ENCODE results near the gene ZSCAN32. TPM values are rescaled to one million over a fixed set of nuclear protein-coding genes. Genes with fewer than 3 reads are reported as not detected.
A peak's percentile ranks its signal among the peaks of the same experiment; 100 is the strongest.

Gene ZSCAN32
- total RNA-seq, 1 donor from 2014 or later = 14.3 TPM

- no peak for TF ChIP-seq CTCF (IDR thresholded peaks at IDR 0.05)
- no peak for DNase-seq (ENCODE audit: extremely low spot score, unreplicated experiment)
- Mint-ChIP-seq H3K27me3 (ENCODE audit: unreplicated experiment) (no peaks in the 10 kb centered on the region), H3K9me3 (ENCODE audit: unreplicated experiment) (peaks cover 1% of the 10 kb centered on the region), H3K27ac (ENCODE audit: unreplicated experiment) (no peak overlapping the region), H3K4me3 (ENCODE audit: unreplicated experiment) (no peak overlapping the region), H3K4me1 (ENCODE audit: unreplicated experiment) (no peaks in the 10 kb centered on the region), H3K36me3 (ENCODE audit: unreplicated experiment) (peaks cover 14% of the 10 kb centered on the region)
Measured at GRCh38 chr16:3434373-3434772, 33.6 kb upstream of the ZSCAN32 start.

GRCh38 chr16:3431779-3432219 is 31.0 kb upstream of the ZSCAN32 start:
- Mint-ChIP-seq H3K9me3 (ENCODE audit: unreplicated experiment) (no peaks in the 10 kb centered on the region), H3K4me1 (ENCODE audit: unreplicated experiment) (no peaks in the 10 kb centered on the region), H3K27me3 (ENCODE audit: unreplicated experiment) (no peaks in the 10 kb centered on the region), H3K36me3 (ENCODE audit: unreplicated experiment) (peaks cover 9% of the 10 kb centered on the region), H3K27ac (ENCODE audit: unreplicated experiment) (no peak overlapping the region), H3K4me3 (ENCODE audit: unreplicated experiment) (no peak overlapping the region)
- no peak for DNase-seq (ENCODE audit: extremely low spot score, unreplicated experiment)
- TF ChIP-seq CTCF (IDR thresholded peaks at IDR 0.05) = no peak

- DNase-seq (ENCODE audit: extremely low spot score, unreplicated experiment) = no peak
- Mint-ChIP-seq H3K27me3 (ENCODE audit: unreplicated experiment) (no peaks in the 10 kb centered on the region), H3K27ac (ENCODE audit: unreplicated experiment) (no peak overlapping the region), H3K4me1 (ENCODE audit: unreplicated experiment) (no peaks in the 10 kb centered on the region), H3K4me3 (ENCODE audit: unreplicated experiment) (no peak overlapping the region), H3K36me3 (ENCODE audit: unreplicated experiment) (peaks cover 28% of the 10 kb centered on the region), H3K9me3 (ENCODE audit: unreplicated experiment) (peaks cover 21% of the 10 kb centered on the region)
- no peak for TF ChIP-seq CTCF (IDR thresholded peaks at IDR 0.05)
Measured at GRCh38 chr16:3413730-3414379, 13.1 kb upstream of the ZSCAN32 start.

GRCh38 chr16:3408561-3409197 is 7.9 kb upstream of the ZSCAN32 start:
- Mint-ChIP-seq H3K27me3 (ENCODE audit: unreplicated experiment) (no peaks in the 10 kb centered on the region), H3K27ac (ENCODE audit: unreplicated experiment) (no peak overlapping the region), H3K4me3 (ENCODE audit: unreplicated experiment) (no peak overlapping the region), H3K4me1 (ENCODE audit: unreplicated experiment) (no peaks in the 10 kb centered on the region), H3K9me3 (ENCODE audit: unreplicated experiment) (peaks cover 29% of the 10 kb centered on the region), H3K36me3 (ENCODE audit: unreplicated experiment) (peaks cover 72% of the 10 kb centered on the region)
- DNase-seq (ENCODE audit: extremely low spot score, unreplicated experiment) = no peak
- TF ChIP-seq CTCF (IDR thresholded peaks at IDR 0.05) = no peak

GRCh38 chr16:3401719-3402397 is 1.1 kb upstream of the ZSCAN32 start:
- peak overlapping the region; percentile 88 for H3K4me3 Mint-ChIP-seq (ENCODE audit: unreplicated experiment)
- H3K9me3 Mint-ChIP-seq (ENCODE audit: unreplicated experiment) = peaks cover 25% of the 10 kb centered on the region
- H3K36me3 Mint-ChIP-seq (ENCODE audit: unreplicated experiment) = peaks cover 56% of the 10 kb centered on the region
- no peak for DNase-seq (ENCODE audit: extremely low spot score, unreplicated experiment)
- peaks cover 14% of the 10 kb centered on the region for H3K4me1 Mint-ChIP-seq (ENCODE audit: unreplicated experiment)
- H3K27ac Mint-ChIP-seq (ENCODE audit: unreplicated experiment) = peak overlapping the region; percentile 84
- H3K27me3 Mint-ChIP-seq (ENCODE audit: unreplicated experiment) = no peaks in the 10 kb centered on the region
- no peak for TF ChIP-seq CTCF (IDR thresholded peaks at IDR 0.05)

Measured in osteocyte (in vitro differentiated cells).